ENCODE data around the gene C15orf39.
"Not testable (repeated sequence)": the region's sequence is repeated elsewhere in the genome, so short reads cannot be mapped to it uniquely, and the experiment has no call there.

GRCh38 chr15:75227112-75227511, 25.4 kb downstream of the C15orf39 start:
- not testable (repeated sequence) for TF ChIP-seq CTCF (IDR thresholded peaks at IDR 0.05; ENCODE audit: low read depth, low read length, poor library complexity, severe bottlenecking); EZH2phosphoT487 (IDR thresholded peaks at IDR 0.05; ENCODE audit: borderline replicate concordance, low read length)

All from DOHH2 (cell line).